HepG2 (cell line): ENCODE results near the gene XIAP. TPM values are rescaled to one million over a fixed set of nuclear protein-coding genes. Genes with fewer than 3 reads are reported as not detected.

Experiments
- ATAC-seq: fragments of 200-7000 bp; cut with Tn5 transposase; 3 replicates; pipeline ENCODE4 v1.9.1; 2020; ENCODE audit warnings: mild to moderate bottlenecking, moderate library complexity
- BruUV-seq: library from RNA; stranded (reverse); fragments of 400-500 nt; replicated peaks from 2 replicates; lab custom pipeline; 2021; lab: Mats Ljungman, UMichigan
- CTCF ChIA-PET: fragments of 300-600 bp; formaldehyde crosslinking; extraction: SDS; loops from one replicate; lab custom pipeline; 2021; ENCODE audit warnings: low total read pairs, inconsistent platforms, low intra/inter-chr PET ratio; lab: Yijun Ruan, JAX
- POLR2A ChIA-PET: fragments of 350-600 bp; sonication (Branson Sonifier 250); formaldehyde crosslinking; loops from one replicate; lab custom pipeline; 2020; ENCODE audit warnings: antibody characterized with exemption, inconsistent platforms; lab: Yijun Ruan, JAX
- DNase-seq: peaks from one replicate; pipeline ENCODE4 v3.0.0-alpha.2; 2015; ENCODE audit warnings: low spot score
- FAIRE-seq: peaks from 3 replicates; lab custom pipeline; 2011; peaks lifted over from hg19 to GRCh38; lab: Jason Lieb, UNC
- H2AFZ ChIP-seq: one replicate; pipeline ENCODE4 v1.6.1; 2011; ENCODE audit warnings: low read length, inconsistent platforms
- H3K27ac ChIP-seq: fragments of 300-600 bp; 3 replicates; pipeline ENCODE4 v1.8.0; 2011; ENCODE audit warnings: mixed run types, mild to moderate bottlenecking, mixed read lengths, low read length, inconsistent platforms; ENCODE audit not compliant: insufficient read depth; ENCODE audit errors: extremely low read length
- H3K27me3 ChIP-seq, 2 experiments: fragments of 200-600 bp in 1 of 2; 2 replicates in 1 of 2; 3 replicates in 1 of 2; pipeline versions ENCODE4 v1.6.0 to v1.8.0; 2011; ENCODE audit warnings: low read length in 2 of 2, mild to moderate bottlenecking in 2 of 2, moderate library complexity in 2 of 2, inconsistent platforms in 1 of 2; ENCODE audit not compliant: insufficient read depth in 2 of 2, control insufficient read depth in 1 of 2
- H3K36me3 ChIP-seq, 2 experiments: fragments of 200-600 bp in 1 of 2; replicated peaks in 1 of 2; 2 replicates in 1 of 2; 3 replicates in 1 of 2; pipeline versions ENCODE4 v1.5.1 to v1.8.0; 2011; ENCODE audit warnings: low read length in 2 of 2, inconsistent platforms in 1 of 2; ENCODE audit not compliant: insufficient read depth in 2 of 2, control insufficient read depth in 1 of 2
- H3K4me1 ChIP-seq: 2 replicates; pipeline ENCODE4 v1.5.1; 2012; ENCODE audit warnings: low read length, inconsistent platforms; ENCODE audit not compliant: insufficient read depth
- H3K4me2 ChIP-seq: 2 replicates; pipeline ENCODE4 v1.6.0; 2011; ENCODE audit warnings: low read depth, low read length, inconsistent platforms
- H3K4me3 ChIP-seq, 3 experiments: fragments of 200-600 bp in 1 of 3; sonication (generic), shearing (Covaris generic) in 1 of 3; replicated peaks in 1 of 3; 2 replicates each; pipeline ENCODE4 v1.5.1; 2011 to 2016; ENCODE audit warnings: low read length in 3 of 3, inconsistent platforms in 2 of 3, low read depth in 2 of 3, mild to moderate bottlenecking in 2 of 3, control low read depth in 1 of 3, mixed read lengths in 1 of 3; ENCODE audit not compliant: insufficient read depth in 1 of 3
- H3K79me2 ChIP-seq: one replicate; pipeline ENCODE4 v1.6.1; 2011; ENCODE audit warnings: low read length, inconsistent platforms; ENCODE audit not compliant: insufficient read depth
- H3K9ac ChIP-seq: 2 replicates; pipeline ENCODE4 v1.6.0; 2011; ENCODE audit warnings: mild to moderate bottlenecking, low read depth, low read length, inconsistent platforms; ENCODE audit not compliant: insufficient read depth
- H3K9me3 ChIP-seq: 2 replicates; pipeline ENCODE4 v1.5.1; 2012; ENCODE audit warnings: mild to moderate bottlenecking, low read length
- H4K20me1 ChIP-seq: 2 replicates; pipeline ENCODE4 v1.6.0; 2011; ENCODE audit warnings: inconsistent platforms, mild to moderate bottlenecking, low read length, moderate library complexity; ENCODE audit not compliant: insufficient read depth
- E2F1 ChIP-seq: sonication (generic); formaldehyde crosslinking; IDR thresholded peaks from 2 replicates; pipeline ENCODE4 v1.5.0; 2020; ENCODE audit warnings: missing genetic modification reagents
- GLMP ChIP-seq: sonication (generic); formaldehyde crosslinking; IDR thresholded peaks from 2 replicates; pipeline ENCODE4 v1.9.0; 2021; ENCODE audit warnings: missing genetic modification reagents, mild to moderate bottlenecking, borderline replicate concordance
- MYC ChIP-seq: sonication (generic); formaldehyde crosslinking; IDR thresholded peaks from 2 replicates; pipeline ENCODE4 v1.9.0; 2021; ENCODE audit warnings: missing genetic modification reagents, borderline replicate concordance
- PCBP2 ChIP-seq: fragments of 200-400 bp; formaldehyde crosslinking; optimal IDR thresholded peaks from 2 replicates; pipeline ENCODE3; 2018; ENCODE audit warnings: low read length, low read depth; ENCODE audit not compliant: poor library complexity, severe bottlenecking
- YEATS4 ChIP-seq: sonication (generic); formaldehyde crosslinking; IDR thresholded peaks from 2 replicates; pipeline ENCODE4 v1.4.0; 2020; ENCODE audit warnings: missing genetic modification reagents, borderline replicate concordance
- ZNF3 ChIP-seq: IDR thresholded peaks from 2 replicates; pipeline ENCODE4 v1.7.0; 2017; ENCODE audit warnings: inconsistent platforms
- ZNF329 ChIP-seq: sonication (generic); formaldehyde crosslinking; IDR thresholded peaks from 2 replicates; pipeline ENCODE4 v1.9.0; 2021; ENCODE audit warnings: low read depth, mild to moderate bottlenecking, missing genetic modification reagents
- ZNF790 ChIP-seq: sonication (generic); formaldehyde crosslinking; IDR thresholded peaks from 2 replicates; pipeline ENCODE4 v1.8.0; 2022; ENCODE audit warnings: missing genetic modification reagents, mild to moderate bottlenecking, borderline replicate concordance
- ZNF792 ChIP-seq: IDR thresholded peaks from 2 replicates; pipeline ENCODE4 v1.6.1; 2016
- ZSCAN20 ChIP-seq: sonication (generic); formaldehyde crosslinking; IDR thresholded peaks from 2 replicates; pipeline ENCODE4 v1.4.0; 2020; ENCODE audit warnings: missing genetic modification reagents, mild to moderate bottlenecking, borderline replicate concordance
- ZSCAN30 ChIP-seq: sonication (generic); formaldehyde crosslinking; IDR thresholded peaks from 2 replicates; pipeline ENCODE4 v1.5.0; 2020; ENCODE audit warnings: mild to moderate bottlenecking, missing genetic modification reagents
- WGBS: methylation state at CpG from one replicate; pipeline ENCODE4 v1.1.6; 2017; ENCODE audit warnings: low lambda C conversion rate; 5-methylcytosine and 5-hydroxymethylcytosine counted together
- in situ Hi-C: cut with HindIII; loops from 2 replicates; pipeline ENCODE4 v1.10.0; 2017; ENCODE audit warnings: low pct_unique_long_range_greater_than_20kb; ENCODE audit not compliant: extremely low pct_ligation_motif_present
- intact Hi-C: fragments of 100-400 bp; cut with micrococcal nuclease; formaldehyde crosslinking; loops from one replicate; pipeline ENCODE4 v1.10.0; 2022; ENCODE audit not compliant: unreplicated experiment
- polyA plus RNA-seq, 8 experiments: library from polyadenylated mRNA; depleted of rRNA in 3 of 8; stranded (reverse) in 7 of 8; unstranded in 1 of 8; fragments of >200 nt; fragmentation: Illumina TruSeq in 4 of 8; extraction: Trizol in 4 of 8; gene quantifications; 2 replicates each; pipeline versions ENCODE4 v1.2.1 to v1.2.3, GENCODE V29; 2011 to 2016; ENCODE audit warnings: low read depth in 4 of 8, missing spikeins in 1 of 8, mixed read lengths in 1 of 8; ENCODE audit not compliant: insufficient read depth in 1 of 8
- total RNA-seq, 5 experiments: library from RNA; depleted of rRNA; stranded (reverse); fragments of >200 nt; fragmentation: Illumina TruSeq; extraction: Trizol; gene quantifications; 2 replicates each; pipeline ENCODE4 v1.2.3, GENCODE V29; 2016; ENCODE audit warnings: low read depth in 1 of 5
- TF ChIP-seq, protein P1 (sequence below): sonication (generic); formaldehyde crosslinking; IDR thresholded peaks from 2 replicates; pipeline ENCODE4 v1.9.0; 2021; ENCODE audit warnings: missing genetic modification reagents, borderline replicate concordance
- TF ChIP-seq, protein P2 (sequence below): IDR thresholded peaks from 2 replicates; pipeline ENCODE4 v1.6.1; 2016
- TF ChIP-seq, protein P3 (sequence below): sonication (generic); formaldehyde crosslinking; IDR thresholded peaks from 2 replicates; pipeline ENCODE4 v1.8.1; 2023; ENCODE audit warnings: mild to moderate bottlenecking, inconsistent platforms, moderate library complexity, missing genetic modification reagents, borderline replicate concordance

The XIAP gene
- total and polyA plus RNA-seq, 2 of the 13 experiments (the other 11 are each of a cell fraction or from before 2014, with no cell fraction given) = 12.9 to 29.5 TPM

GRCh38 chrX:123918106-123918721 is 58.4 kb downstream of the XIAP start (continued):
- TF ChIP-seq ZSCAN30 (CRISPR knock-in tag) = no peak
- TF ChIP-seq, protein P1, sequence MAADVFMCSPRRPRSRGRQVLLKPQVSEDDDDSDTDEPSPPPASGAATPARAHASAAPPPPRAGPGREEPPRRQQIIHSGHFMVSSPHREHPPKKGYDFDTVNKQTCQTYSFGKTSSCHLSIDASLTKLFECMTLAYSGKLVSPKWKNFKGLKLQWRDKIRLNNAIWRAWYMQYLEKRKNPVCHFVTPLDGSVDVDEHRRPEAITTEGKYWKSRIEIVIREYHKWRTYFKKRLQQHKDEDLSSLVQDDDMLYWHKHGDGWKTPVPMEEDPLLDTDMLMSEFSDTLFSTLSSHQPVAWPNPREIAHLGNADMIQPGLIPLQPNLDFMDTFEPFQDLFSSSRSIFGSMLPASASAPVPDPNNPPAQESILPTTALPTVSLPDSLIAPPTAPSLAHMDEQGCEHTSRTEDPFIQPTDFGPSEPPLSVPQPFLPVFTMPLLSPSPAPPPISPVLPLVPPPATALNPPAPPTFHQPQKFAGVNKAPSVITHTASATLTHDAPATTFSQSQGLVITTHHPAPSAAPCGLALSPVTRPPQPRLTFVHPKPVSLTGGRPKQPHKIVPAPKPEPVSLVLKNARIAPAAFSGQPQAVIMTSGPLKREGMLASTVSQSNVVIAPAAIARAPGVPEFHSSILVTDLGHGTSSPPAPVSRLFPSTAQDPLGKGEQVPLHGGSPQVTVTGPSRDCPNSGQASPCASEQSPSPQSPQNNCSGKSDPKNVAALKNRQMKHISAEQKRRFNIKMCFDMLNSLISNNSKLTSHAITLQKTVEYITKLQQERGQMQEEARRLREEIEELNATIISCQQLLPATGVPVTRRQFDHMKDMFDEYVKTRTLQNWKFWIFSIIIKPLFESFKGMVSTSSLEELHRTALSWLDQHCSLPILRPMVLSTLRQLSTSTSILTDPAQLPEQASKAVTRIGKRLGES (CRISPR knock-in tag) = no peak
- no peak for TF ChIP-seq MYC (CRISPR knock-in tag)

- Histone ChIP-seq H3K4me2 (no peak overlapping the region), H3K36me3 (no peaks in the 10 kb centered on the region), H3K4me3 (no peak overlapping the region), H3K27me3 (no peaks in the 10 kb centered on the region), H3K4me1 (peaks cover 9% of the 10 kb centered on the region), H3K9me3 (no peaks in the 10 kb centered on the region), H3K9ac (no peak overlapping the region), H2AFZ (no peak overlapping the region), H4K20me1 (no peaks in the 10 kb centered on the region), H3K27ac (no peak overlapping the region), H3K79me2 (no peaks in the 10 kb centered on the region)
- no peak for FAIRE-seq
- in situ Hi-C loops = no loop called here
- ChIA-PET CTCF (no interaction called here), POLR2A (no interaction called here)
- intact Hi-C loops = no loop called here
- TF ChIP-seq ZNF3 (CRISPR knock-in tag) (no peak), E2F1 (no peak), ZSCAN20 (CRISPR knock-in tag) (no peak), ZNF329 (CRISPR knock-in tag) (no peak), ZNF792 (CRISPR knock-in tag) (no peak), ZNF790 (CRISPR knock-in tag) (no peak), YEATS4 (no peak), PCBP2 (no peak), GLMP (CRISPR knock-in tag) (no peak)
- TF ChIP-seq, protein P2, sequence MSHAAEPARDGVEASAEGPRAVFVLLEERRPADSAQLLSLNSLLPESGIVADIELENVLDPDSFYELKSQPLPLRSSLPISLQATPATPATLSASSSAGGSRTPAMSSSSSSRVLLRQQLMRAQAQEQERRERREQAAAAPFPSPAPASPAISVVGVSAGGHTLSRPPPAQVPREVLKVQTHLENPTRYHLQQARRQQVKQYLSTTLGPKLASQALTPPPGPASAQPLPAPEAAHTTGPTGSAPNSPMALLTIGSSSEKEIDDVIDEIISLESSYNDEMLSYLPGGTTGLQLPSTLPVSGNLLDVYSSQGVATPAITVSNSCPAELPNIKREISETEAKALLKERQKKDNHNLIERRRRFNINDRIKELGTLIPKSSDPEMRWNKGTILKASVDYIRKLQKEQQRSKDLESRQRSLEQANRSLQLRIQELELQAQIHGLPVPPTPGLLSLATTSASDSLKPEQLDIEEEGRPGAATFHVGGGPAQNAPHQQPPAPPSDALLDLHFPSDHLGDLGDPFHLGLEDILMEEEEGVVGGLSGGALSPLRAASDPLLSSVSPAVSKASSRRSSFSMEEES (CRISPR knock-in tag) = no peak
- TF ChIP-seq, protein P3, sequence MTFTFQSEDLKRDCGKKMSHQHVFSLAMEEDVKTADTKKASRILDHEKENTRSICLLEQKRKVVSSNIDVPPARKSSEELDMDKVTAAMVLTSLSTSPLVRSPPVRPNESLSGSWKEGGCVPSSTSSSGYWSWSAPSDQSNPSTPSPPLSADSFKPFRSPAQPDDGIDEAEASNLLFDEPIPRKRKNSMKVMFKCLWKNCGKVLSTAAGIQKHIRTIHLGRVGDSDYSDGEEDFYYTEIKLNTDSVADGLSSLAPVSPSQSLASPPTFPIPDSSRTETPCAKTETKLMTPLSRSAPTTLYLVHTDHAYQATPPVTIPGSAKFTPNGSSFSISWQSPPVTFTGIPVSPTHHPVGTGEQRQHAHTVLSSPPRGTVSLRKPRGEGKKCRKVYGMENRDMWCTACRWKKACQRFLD (CRISPR knock-in tag) = no peak
- ATAC-seq = no peak
- no TSS peak for BruUV-seq
- 86% methylated on average over 1 of the region's 1 CpG for WGBS
- DNase-seq = no peak
Measured at GRCh38 chrX:123920105-123920785, 60.4 kb downstream of the XIAP start.
